ENCODE measurements around the gene KRTAP10-6. TPM values are rescaled to one million over a fixed set of nuclear protein-coding genes. Genes with fewer than 3 reads are reported as not detected.
"Not testable (repeated sequence)": the region's sequence is repeated elsewhere in the genome, so short reads cannot be mapped to it uniquely, and the experiment has no call there.

KRTAP10-6 gene
- total RNA-seq, 2 experiments from 2014 or later, result not detected

GRCh38 chr21:44627181-44627822 is 35.0 kb upstream of the KRTAP10-6 start:
- BruUV-seq (replicated peaks); DNase-seq (ENCODE audit: low spot score); H3K4me2 ChIP-seq (ENCODE audit: low read length); H3K27ac ChIP-seq (ENCODE audit: low read depth, low read length, poor library complexity, severe bottlenecking); H3K9me2 ChIP-seq (ENCODE audit: insufficient read depth, low read length); H3K79me2 ChIP-seq (ENCODE audit: insufficient read depth, low read depth, low read length); POLR2A ChIA-PET; H3K36me3 ChIP-seq (ENCODE audit: insufficient read depth, low read length); H4K20me1 ChIP-seq (ENCODE audit: insufficient read depth, low read length); H2AFZ ChIP-seq (ENCODE audit: low read length); H3K4me3 ChIP-seq (ENCODE audit: low read depth, low read length, poor library complexity, severe bottlenecking); intact Hi-C loops (cut with micrococcal nuclease; ENCODE audit: unreplicated experiment); H3K4me1 ChIP-seq (ENCODE audit: insufficient read depth, low read length, poor library complexity, severe bottlenecking): not testable (repeated sequence)
- H3K9me3 ChIP-seq (ENCODE audit: low read length), result peaks cover 13% of the 10 kb centered on the region
- CTCF ChIA-PET (ENCODE audit: unreplicated experiment), result interaction anchor here (0.6 to 0.7 kb wide), 2 partner anchors 25 to 125 kb away, joined by 3 to 4 read pairs; no protein-coding TSS in a partner anchor

- no TSS peak for BruUV-seq (replicated peaks)
- peaks cover 13% of the 10 kb centered on the region for H3K9me3 ChIP-seq (ENCODE audit: low read length)
- no peaks in the 10 kb centered on the region for H3K36me3 ChIP-seq (ENCODE audit: insufficient read depth, low read length)
- H2AFZ ChIP-seq (ENCODE audit: low read length), result no peak within 1 kb of the TSS
- CTCF ChIA-PET (ENCODE audit: unreplicated experiment), result interaction anchor here (0.7 kb wide), 1 partner anchor 24 kb away, joined by 4 read pairs; no protein-coding TSS in a partner anchor
- no peaks in the 10 kb centered on the region for H3K9me2 ChIP-seq (ENCODE audit: insufficient read depth, low read length)
- H3K4me2 ChIP-seq (ENCODE audit: low read length), result no peak within 1 kb of the TSS
- no peak for TF ChIP-seq CTCF (conservative IDR thresholded peaks at IDR 0.05; ENCODE audit: low read length)
- TF ChIP-seq EZH2phosphoT487 (IDR thresholded peaks at IDR 0.05; ENCODE audit: borderline replicate concordance, low read depth, low read length), result no peak
- no peak within 1 kb of the TSS for H3K27ac ChIP-seq (ENCODE audit: low read depth, low read length, poor library complexity, severe bottlenecking)
- H3K4me3 ChIP-seq (ENCODE audit: low read depth, low read length, poor library complexity, severe bottlenecking), result no peak within 1 kb of the TSS
- POLR2A ChIA-PET, result no interaction called here
- H3K79me2 ChIP-seq (ENCODE audit: insufficient read depth, low read depth, low read length), result no peaks in the 10 kb centered on the region
- intact Hi-C loops (cut with micrococcal nuclease; ENCODE audit: unreplicated experiment), result no loop called here
- H3K4me1 ChIP-seq (ENCODE audit: insufficient read depth, low read length, poor library complexity, severe bottlenecking), result no peaks in the 10 kb centered on the region
- no peak for DNase-seq (ENCODE audit: low spot score)
- no peaks in the 10 kb centered on the region for H4K20me1 ChIP-seq (ENCODE audit: insufficient read depth, low read length)
These were observed 34.4 kb upstream of the KRTAP10-6 start, which contains the start of gene KRTAP10-9 for GRCh38 chr21:44626673-44627143. Gene KRTAP10-9 (plus strand): TSS chr21:44627093. CDS start chr21:44627172, 79 bp downstream.

GRCh38 chr21:44626262-44626661 is 34.0 kb upstream of the KRTAP10-6 start:
- Histone ChIP-seq H3K36me3 (ENCODE audit: insufficient read depth, low read length) (no peaks in the 10 kb centered on the region), H3K9me2 (ENCODE audit: insufficient read depth, low read length) (no peaks in the 10 kb centered on the region), H3K4me2 (ENCODE audit: low read length) (no peak overlapping the region), H3K4me3 (ENCODE audit: low read depth, low read length, poor library complexity, severe bottlenecking) (no peak overlapping the region), H3K27ac (ENCODE audit: low read depth, low read length, poor library complexity, severe bottlenecking) (no peak overlapping the region), H3K4me1 (ENCODE audit: insufficient read depth, low read length, poor library complexity, severe bottlenecking) (no peaks in the 10 kb centered on the region), H3K9me3 (ENCODE audit: low read length) (peaks cover 13% of the 10 kb centered on the region), H2AFZ (ENCODE audit: low read length) (no peak overlapping the region), H3K79me2 (ENCODE audit: insufficient read depth, low read depth, low read length) (no peaks in the 10 kb centered on the region), H4K20me1 (ENCODE audit: insufficient read depth, low read length) (no peaks in the 10 kb centered on the region)
- DNase-seq (ENCODE audit: low spot score), result no peak
- ChIA-PET CTCF (ENCODE audit: unreplicated experiment) (no interaction called here), POLR2A (no interaction called here)
- no peak for TF ChIP-seq EZH2phosphoT487 (IDR thresholded peaks at IDR 0.05; ENCODE audit: borderline replicate concordance, low read depth, low read length)
- no peak for TF ChIP-seq CTCF (conservative IDR thresholded peaks at IDR 0.05; ENCODE audit: low read length)
- no TSS peak for BruUV-seq (replicated peaks)
- intact Hi-C loops (cut with micrococcal nuclease; ENCODE audit: unreplicated experiment), result no loop called here

Data from OCI-LY7 (cell line).